ENCODE results near the gene CDCA4.
"Not testable (repeated sequence)": the region's sequence is repeated elsewhere in the genome, so short reads cannot be mapped to it uniquely, and the experiment has no call there.

Gene CDCA4

DNA sequence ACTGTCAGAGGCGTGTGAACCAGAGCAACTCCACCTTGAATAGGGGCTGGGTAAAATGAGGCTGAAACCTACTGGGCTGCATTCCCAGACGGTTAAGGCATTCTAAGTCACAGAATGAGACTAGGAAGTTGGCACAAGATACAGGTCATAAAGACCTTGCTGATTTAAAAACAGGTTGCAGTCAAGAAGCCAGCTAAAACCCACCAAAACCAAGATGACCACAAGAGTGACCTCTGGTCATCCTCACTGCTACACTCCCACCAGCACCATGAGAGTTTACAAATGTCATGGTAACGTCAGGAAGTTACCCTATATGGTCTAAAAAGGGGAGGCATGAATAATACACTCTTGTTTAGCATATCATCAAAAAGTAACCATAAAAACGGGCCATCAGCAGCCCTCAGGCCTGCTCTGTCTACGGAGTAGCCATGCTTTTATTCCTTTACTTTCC is 11.6 kb upstream of the CDCA4 start:
- FAIRE-seq = not testable (repeated sequence)

DNA sequence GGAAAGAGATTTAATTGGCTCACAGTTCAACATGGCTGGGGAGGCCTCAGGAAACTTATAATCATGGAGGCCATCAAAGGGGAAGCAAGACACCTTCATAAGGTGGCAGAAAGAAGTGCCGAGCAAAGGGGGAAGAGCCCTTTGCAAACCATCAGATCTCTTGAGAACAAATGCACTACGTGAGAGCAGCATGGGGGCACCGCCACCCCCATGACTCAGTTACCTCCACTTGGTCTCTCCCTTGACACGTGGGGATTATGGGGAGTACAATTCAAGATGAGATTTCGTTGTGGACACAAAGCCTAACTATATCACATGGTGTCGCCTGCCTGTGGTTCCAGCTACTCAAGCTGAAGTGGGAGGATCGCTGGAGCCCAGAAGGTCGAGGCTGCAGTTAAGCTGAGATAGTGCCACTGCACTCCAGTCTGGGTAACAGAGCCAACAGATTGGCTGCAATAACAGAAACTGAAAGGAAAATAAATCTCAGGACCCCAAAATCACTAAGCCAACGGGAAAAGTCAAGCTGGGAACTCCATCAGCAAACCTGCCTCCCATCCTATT is 10.0 kb upstream of the CDCA4 start:
- FAIRE-seq = no peak

DNA sequence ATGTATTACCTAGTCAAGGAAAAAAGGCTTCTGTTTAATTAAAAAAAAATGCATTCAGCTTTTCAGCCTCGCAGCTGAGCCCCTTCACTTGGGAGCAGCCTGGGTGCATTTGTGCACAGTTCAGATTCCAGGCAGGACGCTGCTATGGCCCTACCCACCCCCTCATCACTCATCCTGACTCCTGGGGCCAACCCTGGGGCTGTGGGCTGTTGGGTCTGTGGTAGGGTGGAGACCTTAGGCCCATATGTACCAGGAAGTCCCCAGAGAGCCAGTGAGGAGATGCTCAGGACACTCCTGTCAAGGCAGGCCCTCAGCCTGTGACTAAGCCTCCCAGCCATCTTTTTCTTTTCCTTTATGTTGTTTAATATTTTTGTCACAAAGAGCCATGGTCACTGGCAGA is 9.3 kb upstream of the CDCA4 start:
- FAIRE-seq = no peak

DNA sequence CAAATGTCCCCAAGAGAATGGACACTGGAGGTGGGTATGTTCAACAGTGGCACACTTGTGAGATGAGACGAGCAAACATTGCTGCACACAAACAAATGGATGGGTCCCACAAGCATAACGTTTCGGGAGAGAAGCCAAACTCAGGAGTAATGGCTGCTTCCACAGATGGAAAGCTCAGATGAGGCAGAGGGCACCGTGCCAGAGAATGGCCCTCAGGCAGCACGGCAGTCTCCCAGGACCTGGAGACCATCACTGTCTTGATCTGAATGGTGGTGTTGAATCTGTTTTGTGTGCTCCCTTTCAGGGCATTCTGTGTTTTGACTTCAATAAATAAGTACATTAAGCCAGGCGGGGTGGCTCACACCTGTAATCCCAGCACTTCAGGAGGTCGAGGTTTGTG is 8.5 kb upstream of the CDCA4 start:
- FAIRE-seq = no peak

DNA sequence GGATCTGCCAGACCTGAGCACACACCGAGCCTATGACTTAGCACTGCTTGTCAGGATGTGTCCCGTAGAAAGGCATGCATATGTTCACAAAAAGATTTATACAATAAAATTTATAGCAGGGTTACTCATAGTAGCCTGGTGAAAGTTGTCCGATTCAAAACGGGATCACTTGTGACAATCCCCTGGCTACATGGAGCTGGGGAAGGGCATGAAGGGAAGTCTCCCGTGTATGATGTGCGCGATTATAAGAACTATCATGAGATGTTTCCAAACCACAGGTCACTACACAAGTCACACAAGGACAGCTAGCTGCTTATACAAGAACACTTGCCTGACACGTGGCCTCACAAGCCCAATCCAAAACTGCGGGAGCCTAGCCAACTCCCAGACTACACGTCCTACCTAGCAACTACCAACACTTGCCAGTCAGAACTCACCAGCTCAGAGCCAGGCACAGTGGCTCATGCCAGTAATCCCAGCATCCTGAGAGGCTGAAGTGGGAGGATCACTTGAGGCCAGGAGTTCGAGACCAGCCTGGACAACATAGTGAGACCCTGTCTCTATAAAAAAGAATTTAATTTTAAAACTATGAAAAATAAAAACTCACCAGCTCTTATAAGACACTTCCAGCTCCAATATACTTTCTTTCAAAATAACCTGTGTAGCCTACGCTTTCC is 7.5 kb upstream of the CDCA4 start:
- FAIRE-seq = no peak

DNA sequence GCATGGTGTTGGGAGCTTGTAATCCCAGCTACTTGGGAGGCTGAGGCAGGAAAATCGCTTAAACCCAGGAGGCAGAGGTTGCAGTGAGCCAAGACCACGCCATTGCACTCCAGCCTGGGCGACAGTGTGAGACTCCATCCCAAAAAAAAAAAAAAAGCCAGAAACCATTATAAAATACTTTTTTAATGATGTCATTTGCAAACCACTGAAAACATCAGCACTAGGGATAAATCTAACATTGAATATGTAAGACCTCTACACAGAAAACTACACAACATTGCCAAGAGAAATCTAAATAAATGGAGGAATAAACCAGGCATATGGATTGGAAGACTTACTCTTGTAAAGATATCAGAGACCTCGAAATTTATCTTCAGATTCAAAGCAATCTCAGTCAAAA is 6.8 kb upstream of the CDCA4 start:
- FAIRE-seq = not testable (repeated sequence)

DNA sequence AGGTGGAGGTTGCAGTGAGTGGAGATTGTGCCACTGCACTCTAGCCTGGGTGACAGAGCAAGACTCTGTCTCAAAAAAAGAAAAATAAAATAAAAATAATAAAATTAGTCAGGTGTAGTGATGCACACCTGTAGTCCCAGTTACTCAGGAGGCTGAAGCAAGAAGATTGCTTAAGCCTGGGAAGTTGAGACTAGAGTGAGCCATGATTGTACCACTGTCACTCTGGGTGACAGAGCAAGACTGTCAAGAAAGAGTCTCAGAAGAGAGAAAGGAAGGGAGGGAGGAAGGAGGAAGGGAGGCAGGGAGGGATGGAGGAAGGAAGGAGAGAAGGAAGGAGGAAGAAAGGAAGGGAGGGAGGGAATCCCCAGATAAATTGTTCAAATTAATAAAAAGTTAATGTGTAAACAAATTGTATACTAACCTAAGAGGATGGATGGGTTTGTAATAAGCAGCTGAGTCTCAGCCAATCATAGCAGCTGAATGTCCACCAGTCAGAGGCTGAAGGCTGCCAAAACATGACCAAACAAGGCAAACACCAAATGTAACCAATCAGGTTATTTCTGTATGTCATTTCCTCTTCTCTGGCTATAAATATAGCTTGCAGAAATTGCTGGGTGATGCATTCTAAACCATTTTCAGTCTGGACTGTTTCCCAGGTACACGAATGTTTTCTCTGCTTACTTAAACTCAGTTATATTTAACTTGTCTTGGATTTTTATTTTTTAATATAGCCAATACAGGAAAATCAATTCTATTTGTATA is 6.1 kb upstream of the CDCA4 start:
- FAIRE-seq = no peak

DNA sequence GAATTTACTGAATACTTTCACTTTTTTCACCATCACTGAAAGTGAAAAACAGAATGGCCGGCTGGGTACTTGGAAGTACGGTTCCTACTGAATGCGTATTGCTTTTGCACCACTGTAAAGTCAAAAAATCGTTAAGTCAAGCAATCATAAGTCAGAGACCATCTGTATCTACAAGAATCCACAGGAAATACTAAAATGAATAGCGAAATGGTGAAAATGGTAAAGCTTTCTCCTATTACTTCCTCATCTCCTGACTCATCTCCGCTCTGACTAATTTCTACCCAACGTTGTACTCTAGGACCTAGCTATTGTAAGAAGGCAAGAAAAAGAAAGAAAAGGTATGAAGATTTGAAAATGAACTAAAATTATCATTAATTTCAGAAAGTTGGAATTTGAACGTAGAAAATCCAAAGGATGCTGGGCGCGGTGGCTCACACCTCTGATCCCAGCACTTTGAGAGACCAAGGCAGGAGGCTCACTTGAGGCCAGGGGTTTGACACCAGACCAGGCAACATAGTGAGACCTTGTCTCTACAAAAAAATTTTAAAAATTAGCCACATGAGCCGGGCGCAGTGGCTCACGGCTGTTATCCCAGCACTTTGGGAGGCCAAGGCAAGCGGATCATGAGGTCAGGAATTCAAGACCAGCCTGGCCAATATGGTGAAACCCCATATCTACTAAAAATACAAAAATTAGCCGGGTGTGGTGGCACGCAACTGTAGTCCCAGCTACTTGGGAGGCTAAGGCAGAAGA is 5.3 kb upstream of the CDCA4 start:
- FAIRE-seq = no peak

DNA sequence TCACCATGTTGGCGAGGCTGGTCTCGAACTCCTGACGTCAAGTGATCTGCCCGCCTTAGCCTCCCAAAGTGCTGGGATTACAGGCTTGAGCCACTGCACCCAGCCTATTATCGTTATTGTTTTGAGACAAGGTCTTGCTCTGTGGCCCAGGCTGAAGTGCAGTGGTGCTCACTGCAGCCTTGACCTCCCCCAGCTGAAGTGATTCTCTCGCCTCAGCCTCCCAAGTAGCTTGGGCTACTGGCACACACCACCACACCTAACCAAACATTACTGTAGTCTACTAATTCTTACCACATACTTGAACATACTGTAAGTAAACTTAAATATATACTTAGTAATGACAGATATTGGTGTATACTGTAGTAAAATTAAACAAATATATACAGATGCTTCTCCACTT is 4.5 kb upstream of the CDCA4 start:
- no peak for FAIRE-seq

DNA sequence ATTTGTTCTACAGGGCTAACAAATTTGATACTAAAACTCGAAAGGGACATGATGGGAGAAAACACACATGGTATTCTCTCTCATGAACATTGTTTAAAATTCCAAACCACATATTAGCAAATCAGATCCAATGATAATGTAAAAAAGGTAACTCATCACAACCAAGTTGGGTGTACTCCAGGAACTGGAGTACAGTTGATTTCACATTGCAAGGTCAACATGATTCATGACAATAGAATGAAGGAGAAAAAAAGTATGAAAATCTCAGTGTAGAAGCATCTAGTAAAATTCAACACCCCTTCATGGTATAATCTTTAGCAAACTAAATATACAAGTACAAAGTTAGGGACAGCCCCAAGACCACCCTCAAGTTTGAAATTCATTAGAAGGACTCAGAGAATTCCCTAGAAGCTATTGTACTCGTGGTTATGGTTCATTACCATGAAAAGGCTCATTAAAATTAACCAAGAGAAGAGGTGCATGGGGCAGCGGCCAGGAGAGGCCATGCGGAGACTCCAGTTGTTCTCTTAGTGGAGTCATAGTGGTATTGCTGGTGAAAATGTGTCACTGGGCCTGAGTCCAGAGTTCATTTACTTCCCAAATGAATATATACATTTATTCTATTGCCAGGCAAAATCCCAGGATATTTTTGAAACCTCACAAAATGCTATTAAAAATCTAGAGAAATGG is 3.1 kb upstream of the CDCA4 start:
- no peak for FAIRE-seq

DNA sequence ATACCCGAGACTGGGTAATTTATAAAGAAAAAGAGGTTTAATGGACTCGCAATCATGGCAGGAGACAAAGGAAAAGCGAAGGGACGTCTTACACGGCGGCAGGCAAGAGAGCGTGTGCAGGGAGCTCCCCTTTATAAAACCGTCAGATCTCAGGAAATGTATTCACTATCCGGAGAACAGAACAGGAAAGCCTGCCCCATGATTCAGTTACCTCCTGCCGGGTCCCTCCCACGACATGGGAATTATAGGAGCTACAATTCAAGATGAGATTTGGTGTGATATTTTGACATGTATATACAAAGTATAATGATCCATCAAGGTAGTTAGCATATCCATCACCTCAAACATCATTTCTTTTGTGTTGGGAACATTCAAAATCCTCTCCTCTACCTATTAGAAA is 2.3 kb upstream of the CDCA4 start:
- no peak for FAIRE-seq

DNA sequence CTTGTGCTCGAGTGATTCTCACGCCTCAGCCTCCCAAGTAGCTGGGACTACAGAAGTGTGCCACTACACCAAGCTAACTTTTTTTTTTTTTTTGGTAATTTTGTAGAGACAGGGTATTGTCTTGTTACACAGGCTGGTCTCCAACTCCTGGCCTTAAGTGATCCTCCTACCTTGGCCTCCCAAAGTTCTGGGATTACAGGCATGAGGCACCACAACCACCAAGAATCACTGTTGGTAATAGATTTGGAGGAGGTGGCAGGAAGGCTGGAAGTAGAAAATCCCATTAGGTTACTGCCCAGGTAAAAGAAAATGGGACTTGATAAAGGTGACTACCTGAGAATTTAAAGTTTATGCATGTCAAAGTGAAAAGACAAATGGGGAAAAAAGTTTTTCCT is 1.4 kb upstream of the CDCA4 start:
- FAIRE-seq = no peak

DNA sequence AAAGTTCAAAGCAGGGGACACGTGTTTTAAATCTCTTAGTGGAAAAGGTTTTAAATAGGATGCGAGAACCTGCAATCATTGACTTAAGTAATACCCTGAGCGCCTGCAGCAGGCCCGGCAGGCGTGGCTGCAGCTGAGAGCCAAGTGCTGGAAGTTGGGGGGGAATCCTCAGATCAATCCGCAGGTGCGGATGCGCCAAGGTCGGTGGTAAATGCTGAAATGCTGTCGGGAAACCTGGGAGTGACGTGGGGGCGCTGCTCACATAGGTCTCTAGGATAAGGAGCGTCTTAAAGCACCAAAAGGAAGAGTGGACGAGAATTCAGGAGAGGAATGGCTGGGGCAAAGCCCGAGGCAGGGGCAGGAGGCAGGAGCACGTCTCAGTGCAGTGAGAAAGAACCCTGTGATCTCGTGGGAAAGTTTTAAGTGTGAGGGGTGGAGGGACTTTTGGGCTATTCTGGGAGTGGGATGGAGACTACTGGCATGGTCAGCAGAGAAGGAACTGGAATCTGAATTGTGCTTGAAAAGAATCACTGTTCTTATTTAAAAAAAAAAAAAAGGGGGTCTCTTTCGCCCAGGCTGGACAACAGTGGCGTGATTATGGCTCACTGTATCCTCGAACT is 883 bp upstream of the CDCA4 start:
- FAIRE-seq = no peak

DNA sequence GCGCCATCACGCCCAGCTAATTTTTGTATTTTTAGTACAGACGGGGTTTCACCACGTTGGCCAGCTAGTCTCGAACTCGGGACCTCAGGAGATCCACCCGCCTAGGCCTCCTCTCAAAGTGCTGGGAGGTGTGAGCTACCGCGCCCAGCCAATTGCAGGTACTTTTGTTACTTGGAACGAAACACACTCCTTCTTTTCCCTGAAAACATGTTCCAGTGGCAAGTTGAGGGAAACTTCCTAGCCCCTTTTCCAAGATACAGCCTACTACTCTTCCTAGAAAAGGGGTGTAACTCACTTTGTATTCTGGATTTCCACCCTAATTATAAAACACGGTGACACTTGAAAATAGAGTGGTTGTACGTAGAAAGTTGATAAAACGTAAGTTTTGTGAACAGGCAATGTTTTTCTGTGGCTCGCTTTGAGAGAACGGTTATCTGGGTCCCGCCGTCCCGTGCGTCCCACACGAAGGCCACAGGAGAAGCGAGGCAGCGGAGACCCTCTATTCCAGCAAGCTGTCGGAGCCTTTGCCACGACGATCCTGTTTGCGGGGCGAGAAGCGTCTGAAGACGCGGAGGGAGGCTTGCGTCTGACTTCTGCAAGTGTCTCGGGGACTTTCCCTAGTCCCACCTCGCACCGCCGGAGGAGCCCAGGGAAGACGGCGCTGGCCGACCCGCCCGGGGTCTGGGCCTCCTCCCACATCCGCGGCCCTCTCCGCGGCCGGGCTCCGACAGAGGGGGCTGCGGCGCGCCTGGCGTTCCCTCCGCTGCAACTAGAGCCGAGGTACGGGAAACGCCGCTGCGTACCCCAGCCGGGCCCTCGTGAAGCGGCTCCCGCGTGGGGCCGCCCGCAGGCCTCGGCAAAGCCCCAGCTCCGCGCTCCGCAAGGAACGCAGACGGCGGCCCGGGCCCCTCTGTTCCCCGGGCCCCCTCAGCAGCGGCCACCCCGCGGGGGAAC is 745 bp downstream of the CDCA4 start:
- FAIRE-seq = no peak

DNA sequence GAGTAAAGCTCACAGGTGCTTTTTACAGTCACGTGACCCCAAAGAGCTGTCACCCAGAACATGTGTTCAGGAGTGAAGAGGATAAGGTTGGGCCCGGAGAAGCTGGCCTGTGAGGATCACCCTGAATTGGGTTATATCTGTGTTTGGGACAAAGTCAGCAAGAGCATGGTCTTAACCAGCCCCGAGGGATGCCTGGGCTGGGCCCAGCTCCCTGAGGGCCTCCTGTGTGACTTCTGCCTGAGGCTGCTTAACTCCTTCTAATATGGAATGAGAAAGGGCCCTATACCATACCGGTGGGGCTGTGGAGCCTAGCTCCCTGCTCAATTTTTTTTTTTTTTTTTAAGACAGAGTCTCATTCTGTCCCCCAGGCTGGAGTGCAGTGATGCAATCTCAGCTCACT is 2.5 kb downstream of the CDCA4 start:
- no peak for FAIRE-seq

DNA sequence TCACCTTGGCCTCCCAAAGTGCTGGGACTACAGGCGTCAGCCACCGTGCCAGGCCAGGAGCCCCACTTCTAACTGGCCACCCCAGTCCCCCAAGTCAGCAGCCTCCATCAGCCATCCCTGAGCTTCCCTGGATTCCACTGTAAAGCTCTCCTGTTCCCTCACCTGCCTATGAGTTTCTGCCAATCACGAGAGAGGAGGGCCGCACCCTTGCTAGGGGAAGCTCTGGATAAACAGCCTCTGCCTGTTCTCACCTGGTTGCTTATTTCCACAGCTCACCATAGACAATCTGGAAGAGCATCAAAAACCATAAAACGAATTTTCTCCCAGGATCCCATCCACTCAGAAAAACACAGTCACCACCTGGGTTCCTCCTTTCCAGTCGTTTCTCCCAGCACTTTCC is 5.0 kb downstream of the CDCA4 start:
- no peak for FAIRE-seq

DNA sequence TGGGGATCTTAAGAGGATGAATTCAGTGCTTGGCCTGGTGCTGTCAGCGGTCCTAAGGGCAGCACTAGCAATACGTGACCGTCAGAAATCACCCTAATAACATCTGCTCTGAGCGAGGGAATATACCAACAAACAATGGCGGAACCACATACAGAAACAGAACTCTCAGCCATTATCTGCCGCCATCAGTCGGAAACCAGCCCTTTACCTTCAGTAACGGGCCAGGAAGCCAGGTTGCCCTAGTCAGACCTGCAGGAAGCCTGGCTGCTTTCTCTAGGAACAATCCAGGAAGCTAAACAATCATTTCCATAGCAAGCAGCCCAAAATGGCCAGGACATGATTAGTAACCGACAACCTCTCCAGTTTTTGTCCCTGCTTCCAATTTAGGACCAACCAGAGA is 5.6 kb downstream of the CDCA4 start:
- no peak for FAIRE-seq

DNA sequence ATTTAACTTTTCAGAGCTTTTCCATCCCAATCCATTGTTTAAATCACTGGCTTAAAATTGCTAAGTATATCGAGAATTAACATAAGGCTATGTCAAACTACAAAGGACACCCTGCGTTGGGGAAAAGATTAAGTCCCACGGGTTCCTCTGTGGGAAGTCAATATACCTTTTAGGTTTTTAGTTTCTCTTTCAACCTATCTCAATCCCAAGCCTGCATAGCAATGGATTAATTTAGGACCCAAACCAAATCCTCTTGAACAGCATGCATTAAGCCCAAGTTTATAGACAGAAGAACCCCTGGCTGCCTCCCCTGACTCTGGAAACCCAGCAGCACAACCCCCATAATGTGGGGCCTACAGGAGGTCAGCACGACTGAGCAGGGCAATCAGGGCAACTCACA is 6.3 kb downstream of the CDCA4 start:
- no peak for FAIRE-seq

DNA sequence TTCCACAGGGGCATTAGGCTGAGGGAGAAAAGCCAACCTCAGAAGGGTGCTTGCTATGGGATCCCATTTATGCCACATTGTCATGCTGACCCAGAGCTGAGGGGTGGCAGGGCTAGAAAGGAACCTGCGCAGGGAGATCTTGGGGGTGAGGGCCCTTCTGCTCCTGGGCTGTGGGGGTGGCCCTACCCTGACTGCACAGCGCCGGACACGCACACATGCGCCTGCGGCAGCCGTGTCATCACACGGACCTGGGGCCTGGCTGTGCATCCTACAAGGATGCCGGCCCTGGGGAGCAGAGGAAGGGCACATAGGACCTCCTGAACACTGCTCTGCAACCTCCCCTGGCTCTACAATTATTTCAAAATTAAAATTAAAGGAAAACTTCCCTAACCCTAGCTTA is 6.9 kb downstream of the CDCA4 start:
- FAIRE-seq = no peak

DNA sequence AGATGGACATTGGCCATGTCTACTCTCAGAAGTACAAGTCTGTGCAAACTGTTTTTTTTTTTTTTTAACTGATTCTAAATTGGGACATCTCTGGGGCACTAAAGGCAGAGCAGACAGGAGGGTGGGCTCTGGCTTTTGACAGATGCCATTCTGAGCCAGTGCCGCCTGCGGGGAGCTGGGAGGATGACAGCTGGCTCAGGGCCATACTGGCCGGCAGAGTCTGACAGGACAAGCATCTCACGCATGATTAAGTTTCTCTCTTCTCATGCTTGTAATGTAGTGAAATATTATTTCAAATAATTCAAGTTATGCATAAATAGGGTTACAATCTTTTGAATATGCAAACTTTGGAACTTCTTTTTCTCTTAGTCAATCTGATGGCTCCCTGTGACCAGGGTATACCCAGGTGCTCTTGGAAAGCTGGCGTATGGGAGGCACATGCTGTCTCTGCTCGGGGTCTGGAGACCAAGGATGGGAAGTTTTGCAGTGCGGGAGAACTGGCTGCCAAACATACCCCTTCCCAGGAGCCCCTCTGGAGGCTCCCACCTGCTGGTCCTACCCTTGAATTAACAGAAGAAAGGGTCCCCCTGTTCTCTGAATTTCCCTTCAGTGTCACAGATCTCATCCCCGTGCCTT is 7.6 kb downstream of the CDCA4 start:
- FAIRE-seq = no peak
